Ishikawa (cell line): ENCODE measurements around the gene DDTL.

ENCODE experiments used
- EGR1 ChIP-seq: IDR thresholded peaks from 2 replicates; pipeline ENCODE4 v1.6.1; 2012
- EP300 ChIP-seq: IDR thresholded peaks from 2 replicates; pipeline ENCODE4 v1.6.1; 2012; ENCODE audit warnings: borderline replicate concordance
- MAX ChIP-seq: IDR thresholded peaks from 2 replicates; pipeline ENCODE4 v1.6.1; 2012
- YY1 ChIP-seq: IDR thresholded peaks from 2 replicates; pipeline ENCODE4 v1.6.1; 2012; ENCODE audit warnings: low read depth

GRCh38 chr22:24007253-24008021 lies 40.7 kb downstream of the DDTL start:
- TF ChIP-seq YY1 (no peak), EGR1 (no peak), EP300 (no peak), MAX (no peak)
